Measurements from ENCODE around the gene HTATIP2.

DNA sequence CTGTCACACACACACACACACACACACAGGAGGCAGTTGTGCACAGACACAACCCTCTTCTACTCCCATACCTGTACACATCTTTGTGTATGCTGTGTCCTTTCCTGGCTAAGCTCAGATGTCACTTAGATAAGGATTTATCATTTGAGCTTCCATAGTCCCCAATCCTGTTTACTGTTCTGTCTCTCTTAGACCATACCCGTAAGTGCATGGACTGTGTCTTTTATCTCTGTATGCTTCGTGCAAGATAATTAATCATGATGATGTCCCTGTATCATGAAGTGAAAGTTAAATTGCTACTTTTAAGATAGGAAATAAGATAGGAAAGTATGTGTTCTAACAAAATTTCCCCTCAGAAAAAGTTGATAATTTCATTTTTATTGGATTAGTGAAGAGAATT lies 54.3 kb downstream of the HTATIP2 start:
- TF ChIP-seq CTCF (IDR thresholded peaks at IDR 0.05 in 2 of 3, conservative IDR thresholded peaks at IDR 0.05 in 1 of 3; ENCODE audit: borderline replicate concordance in 1 of 3, insufficient read depth in 1 of 3, low read depth in 2 of 3, low read length in 2 of 3): no peak
- no peak for TF ChIP-seq EGR1 (IDR thresholded peaks at IDR 0.05; ENCODE audit: low read depth)
